GM15510 (cell line): ENCODE data around the gene WWC2.

Experiments used
- POLR2A ChIP-seq: IDR thresholded peaks from 3 replicates; pipeline ENCODE4 v1.6.1; 2011; ENCODE audit warnings: borderline replicate concordance; ENCODE audit not compliant: insufficient read length; ENCODE audit errors: extremely low read depth

WWC2 gene

GRCh38 chr4:183356931-183357675 is 258.0 kb downstream of the WWC2 start:
- TF ChIP-seq POLR2A, result no peak

GRCh38 chr4:183358215-183358755 is 259.2 kb downstream of the WWC2 start:
- no peak for TF ChIP-seq POLR2A

- no peak for TF ChIP-seq POLR2A
These were observed 261.3 kb downstream of the WWC2 start for GRCh38 chr4:183360161-183360919.

- TF ChIP-seq POLR2A, result no peak
These were observed 263.0 kb downstream of the WWC2 start for GRCh38 chr4:183362036-183362435.

- TF ChIP-seq POLR2A, result no peak
These were observed 264.0 kb downstream of the WWC2 start for GRCh38 chr4:183362916-183363542.

- no peak for TF ChIP-seq POLR2A
These were observed 265.0 kb downstream of the WWC2 start for GRCh38 chr4:183364025-183364424.

- TF ChIP-seq POLR2A, result no peak
These were observed 267.3 kb downstream of the WWC2 start for GRCh38 chr4:183366206-183366835.

- no peak for TF ChIP-seq POLR2A
These were observed 270.0 kb downstream of the WWC2 start for GRCh38 chr4:183369073-183369472.
